ENCODE results near the gene RAMP3. TPM values are rescaled to one million over a fixed set of nuclear protein-coding genes. Genes with fewer than 3 reads are reported as not detected.

Gene RAMP3
- total and polyA plus RNA-seq, 9 donors = 2.9 to 26.0 (median 8.0) TPM

GRCh38 chr7:45225948-45226335, 68.4 kb downstream of the RAMP3 start:
- no peak for DNase-seq
- TF ChIP-seq CTCF (IDR thresholded peaks at IDR 0.05) (no peak), EP300 (IDR thresholded peaks at IDR 0.05) (no peak), POLR2A (IDR thresholded peaks at IDR 0.05) (no peak)
- H3K4me1 ChIP-seq (ENCODE audit: insufficient read depth) = no peaks in the 10 kb centered on the region
- H3K27me3 ChIP-seq = no peaks in the 10 kb centered on the region
- no peaks in the 10 kb centered on the region for H3K36me3 ChIP-seq
- H3K27ac ChIP-seq = no peak overlapping the region
- no peak overlapping the region for H3K4me3 ChIP-seq
- intact Hi-C loops (cut with DNase I) = no loop called here
- 42 to 59% (median 42%) methylated on average over 2 of the region's 2 CpGs for WGBS, 3 donors
- H3K9me3 ChIP-seq = no peaks in the 10 kb centered on the region

GRCh38 chr7:45229156-45229920, 71.7 kb downstream of the RAMP3 start:
- no peaks in the 10 kb centered on the region for H3K9me3 ChIP-seq
- no peak for DNase-seq
- TF ChIP-seq CTCF (IDR thresholded peaks at IDR 0.05) (no peak), EP300 (IDR thresholded peaks at IDR 0.05) (no peak), POLR2A (IDR thresholded peaks at IDR 0.05) (no peak)

GRCh38 chr7:45230083-45230482, 72.5 kb downstream of the RAMP3 start:
- no peaks in the 10 kb centered on the region for H3K4me1 ChIP-seq (ENCODE audit: insufficient read depth)
- H3K9me3 ChIP-seq = no peaks in the 10 kb centered on the region
- no peaks in the 10 kb centered on the region for H3K27me3 ChIP-seq
- H3K4me3 ChIP-seq = no peak overlapping the region
- no peaks in the 10 kb centered on the region for H3K36me3 ChIP-seq
- WGBS, 3 donors = 19 to 40% (median 21%) methylated on average over 6 of the region's 6 CpGs
- DNase-seq = no peak
- H3K27ac ChIP-seq = no peak overlapping the region
- TF ChIP-seq CTCF (IDR thresholded peaks at IDR 0.05) (no peak), POLR2A (IDR thresholded peaks at IDR 0.05) (no peak), EP300 (IDR thresholded peaks at IDR 0.05) (no peak)
- intact Hi-C loops (cut with DNase I) = no loop called here

More at GRCh38 chr7:45229156-45229920, 71.7 kb downstream of the RAMP3 start:
- intact Hi-C loops (cut with DNase I) = no loop called here
- Histone ChIP-seq H3K4me3 (no peak overlapping the region), H3K36me3 (no peaks in the 10 kb centered on the region), H3K4me1 (ENCODE audit: insufficient read depth) (no peaks in the 10 kb centered on the region), H3K27me3 (no peaks in the 10 kb centered on the region), H3K27ac (no peak overlapping the region)
- 37 to 56% (median 41%) methylated on average over 8 of the region's 8 CpGs for WGBS, 3 donors

- WGBS, 3 donors = 56 to 67% (median 63%) methylated on average over 4 of the region's 4 CpGs
- H3K27ac ChIP-seq = no peak overlapping the region
- no peaks in the 10 kb centered on the region for H3K9me3 ChIP-seq
- intact Hi-C loops (cut with DNase I) = no loop called here
- no peaks in the 10 kb centered on the region for H3K36me3 ChIP-seq
- no peaks in the 10 kb centered on the region for H3K27me3 ChIP-seq
- H3K4me1 ChIP-seq (ENCODE audit: insufficient read depth) = no peaks in the 10 kb centered on the region
- no peak overlapping the region for H3K4me3 ChIP-seq
- DNase-seq = no peak
- no peak for TF ChIP-seq EP300 (IDR thresholded peaks at IDR 0.05)
- no peak for TF ChIP-seq CTCF (IDR thresholded peaks at IDR 0.05)
- no peak for TF ChIP-seq POLR2A (IDR thresholded peaks at IDR 0.05)
These were observed 73.1 kb downstream of the RAMP3 start for GRCh38 chr7:45230611-45231165.
